Inflammatory macrophage treated with lipopolysaccharide for 4 hours (primary cell): ENCODE measurements around the gene TCP11L1.
"Not testable (repeated sequence)": the region's sequence is repeated elsewhere in the genome, so short reads cannot be mapped to it uniquely, and the experiment has no call there.

Experiments
- DNase-seq: peaks from one replicate; pipeline ENCODE4 v3.0.0-alpha.2; 2020

Gene TCP11L1, protein sequence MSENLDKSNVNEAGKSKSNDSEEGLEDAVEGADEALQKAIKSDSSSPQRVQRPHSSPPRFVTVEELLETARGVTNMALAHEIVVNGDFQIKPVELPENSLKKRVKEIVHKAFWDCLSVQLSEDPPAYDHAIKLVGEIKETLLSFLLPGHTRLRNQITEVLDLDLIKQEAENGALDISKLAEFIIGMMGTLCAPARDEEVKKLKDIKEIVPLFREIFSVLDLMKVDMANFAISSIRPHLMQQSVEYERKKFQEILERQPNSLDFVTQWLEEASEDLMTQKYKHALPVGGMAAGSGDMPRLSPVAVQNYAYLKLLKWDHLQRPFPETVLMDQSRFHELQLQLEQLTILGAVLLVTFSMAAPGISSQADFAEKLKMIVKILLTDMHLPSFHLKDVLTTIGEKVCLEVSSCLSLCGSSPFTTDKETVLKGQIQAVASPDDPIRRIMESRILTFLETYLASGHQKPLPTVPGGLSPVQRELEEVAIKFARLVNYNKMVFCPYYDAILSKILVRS

DNA sequence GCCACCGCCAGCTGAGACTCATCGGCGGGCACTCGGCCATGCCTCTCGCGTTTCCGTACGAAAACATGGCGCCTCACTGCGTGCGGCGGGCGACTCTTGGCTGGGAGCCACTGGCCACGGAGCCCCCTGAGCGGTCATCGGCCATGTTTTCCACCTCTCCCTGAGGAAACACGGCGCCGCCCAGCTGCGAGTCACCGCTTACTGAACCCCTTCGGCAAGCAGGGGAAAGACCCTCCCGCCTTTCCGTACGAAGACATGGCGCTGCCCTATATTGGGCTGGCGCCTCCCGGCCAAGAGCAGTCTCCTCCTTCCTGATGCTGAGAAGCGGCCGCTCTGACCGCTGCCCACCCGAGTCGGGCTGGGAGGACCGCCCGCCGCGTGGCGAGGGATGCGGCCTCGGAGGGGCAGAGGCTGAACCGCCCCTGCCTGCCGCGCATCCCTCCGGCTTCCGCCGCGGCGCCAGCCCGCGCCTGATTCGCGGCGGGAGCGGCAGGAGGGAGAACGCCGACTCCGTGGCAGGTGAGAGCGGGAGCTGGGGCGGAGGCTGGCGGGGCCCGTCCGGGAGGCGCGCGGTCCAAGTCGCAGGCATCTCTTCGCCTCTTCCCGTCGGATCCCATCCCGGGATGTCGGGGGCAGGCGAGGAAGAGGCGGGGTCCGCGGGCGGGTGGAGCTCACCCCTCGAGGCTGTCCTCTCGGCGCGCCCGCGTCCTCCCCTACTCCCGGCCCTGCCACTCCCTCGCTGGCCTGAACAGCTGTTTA is at the start of gene TCP11L1:
Gene TCP11L1, plus strand, starts transcription at position 299 of the 759 bp plus-strand sequence. CDS start 4,202 bp downstream, outside the sequence.
- DNase-seq, result peak; percentile 75

DNA sequence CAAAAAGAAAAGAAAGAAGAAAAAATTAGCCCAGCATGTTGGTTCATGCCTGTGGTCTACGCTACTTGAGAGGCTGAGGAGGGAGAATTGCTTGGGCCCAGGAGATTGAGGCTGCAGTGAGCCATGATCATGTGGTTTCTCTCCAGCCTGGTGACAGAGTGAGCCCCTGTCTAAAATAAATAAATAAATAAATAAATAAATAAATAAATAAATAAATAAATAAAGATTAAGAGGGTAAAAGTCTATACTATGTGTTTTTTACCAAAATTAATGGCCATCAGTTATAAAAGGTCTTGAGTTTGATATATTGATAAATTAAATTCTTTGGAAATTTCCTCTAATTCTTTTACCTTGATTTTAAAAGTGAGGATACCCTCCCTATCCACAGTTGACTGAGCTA is 48.9 kb upstream of the TCP11L1 start:
- DNase-seq, result no peak

DNA sequence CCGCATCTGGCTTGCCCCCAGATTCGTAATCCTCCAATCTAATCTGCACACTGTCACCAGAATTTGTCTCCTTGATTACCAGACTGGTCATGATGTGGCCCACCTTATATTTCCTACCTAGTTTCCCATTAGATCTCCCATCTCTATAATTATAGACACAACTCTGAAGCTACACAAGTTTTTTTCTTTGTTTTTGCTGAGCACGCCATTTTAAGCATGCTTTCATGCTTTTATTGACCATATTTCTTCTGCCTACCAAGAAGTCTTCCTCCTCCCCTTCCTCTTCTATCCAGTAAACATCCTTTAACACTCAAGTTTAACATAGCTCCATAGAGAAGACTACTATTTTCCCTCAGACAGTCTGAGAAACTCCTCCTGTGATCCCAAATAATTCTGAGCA is 47.9 kb upstream of the TCP11L1 start:
- no peak for DNase-seq

DNA sequence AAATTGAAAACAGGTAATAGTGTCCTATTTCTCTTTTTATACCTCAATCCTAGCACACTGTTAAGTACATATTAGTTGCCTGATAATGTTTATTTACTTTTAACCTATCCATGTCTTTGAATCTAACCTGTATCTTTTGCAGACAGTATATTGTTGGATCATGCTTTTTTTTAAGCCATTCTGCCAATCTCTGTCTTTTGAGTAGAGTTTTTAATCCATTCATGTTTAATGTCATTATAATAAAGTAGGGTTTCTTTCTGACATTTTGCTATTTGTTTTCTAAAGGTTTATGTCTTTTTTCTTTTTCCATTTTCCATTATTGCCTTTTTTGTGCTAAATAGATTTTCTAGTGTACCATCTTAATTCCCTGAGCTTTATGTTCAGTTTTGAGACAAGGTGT is 47.5 kb upstream of the TCP11L1 start:
- DNase-seq, result no peak

DNA sequence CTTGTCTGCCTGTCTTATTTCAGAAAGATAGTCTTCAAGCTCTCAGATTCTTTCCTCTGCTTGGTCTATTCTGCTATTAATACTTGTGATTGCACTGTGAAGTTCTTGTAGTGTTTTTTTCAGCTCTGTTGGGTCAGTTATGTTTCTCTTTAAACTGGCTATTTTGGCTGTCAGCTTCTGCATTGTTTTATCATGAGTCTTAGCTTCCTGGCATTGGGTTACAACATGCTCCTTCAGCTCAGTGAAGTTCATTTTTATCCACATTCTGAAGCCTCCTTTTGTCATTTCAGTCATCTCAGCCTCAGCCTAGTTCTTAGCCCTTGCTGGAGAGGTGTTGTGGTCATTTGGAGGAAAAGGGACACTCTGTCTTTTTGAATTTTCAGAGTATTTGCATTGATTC is 39.2 kb upstream of the TCP11L1 start:
- no peak for DNase-seq

DNA sequence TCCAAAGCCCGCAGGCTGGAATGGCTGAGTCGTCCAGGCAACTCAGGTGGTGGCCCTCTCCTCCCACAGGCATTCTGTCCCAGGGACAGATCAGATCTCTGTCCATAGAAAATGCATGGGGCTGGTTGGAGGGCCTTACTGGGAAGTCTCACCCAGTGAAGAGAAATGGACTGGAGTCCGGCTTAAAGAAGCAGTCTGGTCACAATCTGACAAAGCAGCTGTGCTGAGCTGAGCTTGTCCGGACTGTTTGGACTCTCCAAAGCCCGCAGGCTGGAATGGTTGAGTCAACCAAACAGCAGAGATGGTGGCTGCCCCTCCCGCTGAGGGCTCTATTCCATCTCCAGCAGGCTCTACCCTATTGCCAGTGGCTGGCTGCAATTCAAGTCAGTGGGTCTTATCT is 38.1 kb upstream of the TCP11L1 start:
- DNase-seq, result no peak

DNA sequence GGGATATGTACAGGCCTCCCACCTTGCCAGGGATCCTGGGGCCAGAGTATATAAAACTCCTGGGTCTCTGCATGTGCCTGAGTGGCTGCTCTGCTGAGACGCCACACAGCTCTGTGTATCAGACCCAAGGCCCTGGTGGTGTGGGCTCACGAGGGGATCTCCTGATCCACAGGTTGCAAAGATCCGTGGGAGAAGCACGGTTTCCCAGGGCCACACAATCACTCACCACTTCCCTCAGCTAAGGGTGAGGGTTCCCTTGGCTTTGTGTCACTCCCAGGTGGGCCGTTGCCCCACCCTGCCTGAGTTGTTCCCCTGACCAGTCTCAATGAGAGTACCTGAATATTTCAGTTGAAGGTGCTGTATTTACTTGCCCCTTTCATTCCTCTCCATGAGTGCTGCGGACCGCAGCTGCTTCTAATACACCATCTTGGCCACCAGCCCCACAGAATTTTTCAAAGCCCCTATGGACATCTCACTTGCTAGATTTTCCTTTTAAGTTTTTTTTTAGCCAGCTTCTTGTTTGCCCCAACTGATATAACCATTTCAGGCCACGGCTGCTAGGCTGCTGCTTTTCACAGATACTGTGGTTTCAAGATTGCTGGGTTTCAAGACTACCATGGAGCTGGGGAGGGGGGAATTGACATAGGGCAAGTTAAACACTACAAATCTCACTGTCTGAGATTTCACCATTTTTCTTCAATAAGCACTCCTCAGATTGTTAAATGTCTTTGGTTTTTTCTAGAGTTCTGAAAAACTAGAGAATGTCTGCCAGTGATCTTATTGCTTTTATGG is 37.4 kb upstream of the TCP11L1 start:
- DNase-seq, result no peak

DNA sequence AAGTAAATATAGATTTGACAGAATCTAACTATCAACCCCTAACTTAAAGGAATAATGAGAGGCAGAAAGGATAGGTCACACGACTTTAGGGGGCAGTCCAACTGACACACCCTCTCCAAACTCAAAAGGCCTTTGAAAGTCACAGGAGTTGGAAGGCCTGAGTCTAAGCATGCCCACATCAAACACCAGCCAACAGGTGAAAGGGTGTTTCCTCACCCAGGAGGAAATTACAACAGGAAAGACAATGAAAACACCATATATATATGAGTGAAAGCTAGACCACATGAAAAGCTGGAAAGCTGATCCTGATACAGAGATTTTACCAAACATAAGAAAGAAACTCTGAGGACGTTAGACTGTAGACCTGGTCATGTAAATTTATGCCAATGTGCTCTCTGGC is 34.2 kb upstream of the TCP11L1 start:
- DNase-seq, result no peak

DNA sequence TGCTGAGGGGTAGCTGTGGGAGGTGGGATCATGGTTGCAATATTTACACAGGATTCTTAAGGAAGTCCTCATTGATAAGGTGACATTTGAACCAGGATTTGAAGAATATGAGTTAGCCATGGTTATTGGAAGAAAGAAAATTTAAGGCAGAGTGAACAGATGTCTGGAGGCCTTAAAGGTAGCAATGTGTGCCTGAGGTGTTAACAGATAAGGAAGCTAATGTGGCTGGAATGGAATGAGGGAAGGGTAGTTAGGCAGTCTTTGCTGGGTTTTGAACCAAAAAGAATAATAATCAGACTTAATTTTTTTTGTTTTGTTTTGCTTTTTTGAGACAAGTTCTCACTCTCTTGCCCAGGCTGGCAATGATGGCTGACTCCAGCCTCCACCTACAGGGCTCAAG is 33.4 kb upstream of the TCP11L1 start:
- no peak for DNase-seq

DNA sequence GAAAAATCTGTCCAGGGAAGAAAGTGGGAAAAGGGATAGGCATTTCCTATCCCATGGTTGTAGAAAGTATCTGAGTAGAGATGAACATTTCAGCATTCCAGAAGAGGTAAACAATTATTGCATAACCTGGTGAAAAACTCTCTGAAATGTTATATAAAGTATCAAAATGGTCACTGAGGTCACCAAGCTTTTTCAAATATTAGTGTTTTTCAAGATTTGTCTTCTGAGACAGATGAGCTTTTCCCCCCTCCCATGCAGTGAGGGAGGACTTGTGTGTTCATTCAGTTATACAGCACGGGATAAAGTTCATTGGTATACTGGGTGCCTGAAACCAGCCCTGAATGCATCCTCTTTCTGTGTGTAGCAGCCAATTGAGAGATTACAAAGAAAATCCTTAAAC is 25.6 kb upstream of the TCP11L1 start:
- no peak for DNase-seq

DNA sequence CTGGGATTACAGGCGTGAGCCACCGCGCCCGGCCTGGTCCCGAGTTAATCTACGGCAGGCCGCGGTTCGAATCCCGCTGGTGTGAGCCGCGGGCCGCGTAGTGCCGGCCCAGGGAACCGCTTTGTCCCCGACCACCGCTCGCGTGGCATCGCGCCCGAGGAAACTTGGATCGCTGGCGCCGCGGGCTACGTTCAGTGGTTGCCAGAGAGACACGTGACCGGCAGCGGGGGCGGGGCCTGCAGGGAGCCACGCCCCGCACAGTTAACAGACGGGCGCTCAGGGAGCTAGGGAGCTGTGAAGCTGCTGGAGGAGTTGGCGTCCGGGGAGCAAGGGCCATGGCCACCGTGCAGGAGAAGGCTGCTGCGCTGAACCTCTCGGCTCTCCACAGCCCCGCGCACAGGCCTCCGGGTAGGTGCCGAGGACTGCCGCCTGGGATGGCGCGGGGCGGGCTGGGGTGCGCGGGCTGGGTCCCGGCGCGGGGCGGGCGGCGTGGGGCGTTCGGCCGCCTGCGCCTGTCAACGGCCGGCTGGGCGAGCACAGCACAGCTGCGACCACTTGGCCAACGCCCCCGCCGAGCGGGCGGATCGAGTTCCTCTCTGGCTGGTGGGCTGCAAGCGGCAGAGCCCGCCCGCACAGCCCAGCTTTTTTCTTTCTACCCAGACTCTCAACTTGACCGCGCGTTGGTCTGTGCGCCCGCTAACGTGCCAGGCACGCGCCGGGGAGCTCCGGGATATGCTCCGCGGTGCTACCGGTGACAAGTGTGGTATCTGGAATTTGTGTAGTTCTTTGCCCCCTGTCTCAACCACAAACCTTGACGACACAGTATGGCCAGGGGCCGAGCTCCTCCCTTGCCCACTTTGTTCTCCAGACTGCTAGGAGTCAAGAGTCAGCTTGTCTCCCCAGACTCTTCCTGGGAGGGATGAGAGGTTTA is 23.5 kb upstream of the TCP11L1 start, which contains the start of gene DEPDC7:
Gene DEPDC7, plus strand, starts transcription at position 258 of the 931 bp plus-strand sequence. Its CDS starts 78 bp downstream, at position 336.
- DNase-seq, result peak; percentile 82

DNA sequence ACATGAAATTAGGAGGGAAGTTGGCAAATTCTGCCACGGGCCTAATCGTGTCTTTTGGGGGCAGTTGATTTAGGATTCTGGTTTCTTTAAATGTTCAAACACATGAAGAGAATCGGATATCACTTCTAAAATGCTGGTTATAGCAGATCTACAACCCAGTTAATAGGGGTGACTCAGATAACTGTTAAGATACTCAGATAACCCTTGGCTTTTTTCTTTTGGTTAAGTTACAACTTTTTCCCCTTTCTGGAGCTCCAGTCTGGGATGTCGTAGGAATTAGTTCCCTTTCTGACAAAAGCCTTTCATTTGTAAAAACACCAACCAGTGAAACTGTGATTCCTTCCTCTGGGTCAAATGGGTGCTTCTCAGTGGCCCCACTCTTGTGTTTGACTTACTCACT is 22.7 kb upstream of the TCP11L1 start:
- DNase-seq, result peak; percentile 37

DNA sequence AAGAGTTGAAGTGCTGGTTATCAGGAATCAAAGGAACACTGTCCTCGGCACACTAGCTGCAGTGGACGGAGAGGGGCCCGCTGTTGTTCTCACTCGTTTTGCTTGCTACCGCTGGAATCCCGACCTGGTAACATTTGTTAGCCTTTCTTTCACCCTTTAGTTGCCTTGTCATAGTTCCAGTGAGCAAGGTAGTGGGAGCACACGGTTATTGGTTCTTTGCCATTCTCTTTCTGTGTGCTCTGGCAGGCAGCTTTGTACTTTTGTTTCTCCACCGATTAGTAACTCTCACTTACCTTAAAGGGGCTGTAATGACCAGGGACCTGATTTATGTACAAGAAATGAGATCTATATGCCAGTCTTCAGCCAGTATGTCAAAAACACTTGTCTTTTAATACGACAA is 21.9 kb upstream of the TCP11L1 start:
- no peak for DNase-seq

DNA sequence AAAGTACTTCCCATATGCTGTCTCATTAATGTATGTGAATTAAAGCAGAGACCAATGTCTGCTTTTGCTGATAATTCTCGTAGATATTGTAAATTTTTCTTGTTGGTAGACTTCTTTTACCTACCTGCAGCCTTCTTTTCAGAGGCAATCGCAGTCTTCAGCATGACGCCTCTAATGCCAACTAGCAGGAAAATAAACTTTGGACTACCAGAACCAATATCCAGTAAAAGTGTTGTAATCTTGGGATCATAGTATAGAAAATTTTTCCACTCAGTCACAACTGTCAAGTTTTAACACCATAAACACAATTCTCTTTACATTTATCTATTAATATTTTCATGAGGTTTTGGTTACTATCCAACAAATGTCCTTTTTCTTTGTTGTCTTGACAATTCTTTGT is 21.4 kb upstream of the TCP11L1 start:
- no peak for DNase-seq

DNA sequence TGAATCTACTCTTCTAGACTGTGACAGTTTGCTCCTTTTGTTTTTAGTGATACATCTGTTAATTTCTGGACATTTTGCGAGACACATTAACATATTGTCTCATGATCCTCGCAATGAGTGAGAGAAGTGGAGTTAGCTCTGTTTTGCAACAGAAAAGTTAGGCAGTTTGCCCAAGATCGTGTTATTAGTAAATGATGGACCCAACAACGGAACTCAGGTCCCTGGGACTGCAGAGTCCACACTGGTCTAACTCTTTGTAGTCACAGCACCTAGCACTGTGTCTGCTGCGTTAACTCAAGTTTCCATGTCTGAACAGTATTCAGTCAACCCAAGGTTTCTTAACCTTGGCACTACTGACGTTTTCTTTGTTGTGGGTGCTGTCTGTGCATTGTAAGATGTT is 20.5 kb upstream of the TCP11L1 start:
- DNase-seq, result no peak

DNA sequence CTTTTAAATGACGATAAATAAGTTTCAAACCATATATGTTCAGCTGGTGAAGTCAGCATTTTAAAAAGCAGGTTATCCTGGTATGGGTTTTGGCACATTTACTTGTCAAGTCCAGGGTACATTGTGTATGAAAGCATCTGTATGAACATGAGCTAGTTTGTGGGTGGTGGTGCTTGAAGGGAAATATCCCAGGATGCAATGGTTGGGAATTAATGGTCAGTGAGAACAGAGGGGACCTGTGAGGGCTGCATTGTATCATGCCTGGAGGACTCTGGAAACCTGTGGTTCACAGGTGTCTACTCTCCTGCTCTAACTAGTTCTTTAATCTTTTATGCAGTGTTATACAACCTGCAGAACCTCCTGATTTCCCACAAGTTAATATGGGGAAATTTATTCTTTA is 17.9 kb upstream of the TCP11L1 start:
- DNase-seq, result no peak

DNA sequence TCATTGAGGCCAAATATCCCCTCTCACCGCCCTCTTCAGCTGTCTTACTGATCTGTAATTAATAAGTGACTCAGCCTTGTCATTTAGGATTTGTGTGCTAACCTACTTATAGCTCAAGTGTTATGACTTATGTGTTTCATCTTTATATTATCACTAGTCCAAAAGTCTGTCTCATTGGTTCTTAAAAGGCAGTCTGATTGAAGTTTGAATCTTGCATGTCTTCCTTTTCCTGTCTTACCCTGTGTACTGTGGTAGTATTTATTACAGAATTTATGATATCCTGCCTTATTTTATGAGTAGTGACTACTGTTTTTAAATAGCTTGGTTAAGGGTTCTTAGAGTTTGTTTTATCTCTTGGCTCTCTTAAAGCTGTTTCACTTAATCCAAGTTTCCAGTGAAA is 17.4 kb upstream of the TCP11L1 start:
- DNase-seq, result no peak

DNA sequence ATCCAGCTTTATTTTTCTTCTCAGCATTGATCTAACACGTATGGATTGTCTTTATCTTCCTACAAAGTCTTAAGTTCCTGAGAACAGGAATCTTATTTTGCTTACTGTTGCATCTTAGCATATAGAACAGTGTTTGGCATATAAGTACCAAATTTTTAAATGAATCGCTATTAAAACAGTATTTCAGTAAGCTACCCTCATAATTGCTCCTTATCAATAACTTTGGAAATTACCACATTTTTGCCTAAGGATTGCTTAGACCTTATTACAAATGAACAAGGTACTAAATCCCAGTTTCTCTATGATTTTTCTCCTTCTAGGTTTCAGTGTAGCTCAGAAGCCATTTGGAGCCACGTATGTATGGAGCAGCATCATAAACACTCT is 14.0 kb upstream of the TCP11L1 start:
- DNase-seq, result no peak

DNA sequence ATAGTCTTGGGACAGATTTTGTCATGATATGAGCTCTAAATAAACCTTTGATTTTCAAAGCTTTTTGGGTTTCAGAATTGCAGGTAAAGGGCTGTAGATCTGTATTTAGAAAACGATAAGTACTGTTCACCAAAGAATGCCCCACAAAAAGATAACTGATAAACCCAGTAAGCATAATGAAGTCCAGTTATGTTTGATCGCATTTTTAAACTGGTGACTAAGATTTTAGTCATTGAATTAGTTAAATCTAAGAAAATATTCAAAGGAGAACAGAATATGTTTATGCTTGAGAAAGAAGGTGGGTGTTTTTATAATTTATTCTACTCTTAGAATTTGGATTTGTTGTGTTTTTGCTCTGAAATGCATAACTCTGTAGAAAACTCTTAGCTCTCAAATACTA is 12.1 kb upstream of the TCP11L1 start:
- DNase-seq, result no peak

DNA sequence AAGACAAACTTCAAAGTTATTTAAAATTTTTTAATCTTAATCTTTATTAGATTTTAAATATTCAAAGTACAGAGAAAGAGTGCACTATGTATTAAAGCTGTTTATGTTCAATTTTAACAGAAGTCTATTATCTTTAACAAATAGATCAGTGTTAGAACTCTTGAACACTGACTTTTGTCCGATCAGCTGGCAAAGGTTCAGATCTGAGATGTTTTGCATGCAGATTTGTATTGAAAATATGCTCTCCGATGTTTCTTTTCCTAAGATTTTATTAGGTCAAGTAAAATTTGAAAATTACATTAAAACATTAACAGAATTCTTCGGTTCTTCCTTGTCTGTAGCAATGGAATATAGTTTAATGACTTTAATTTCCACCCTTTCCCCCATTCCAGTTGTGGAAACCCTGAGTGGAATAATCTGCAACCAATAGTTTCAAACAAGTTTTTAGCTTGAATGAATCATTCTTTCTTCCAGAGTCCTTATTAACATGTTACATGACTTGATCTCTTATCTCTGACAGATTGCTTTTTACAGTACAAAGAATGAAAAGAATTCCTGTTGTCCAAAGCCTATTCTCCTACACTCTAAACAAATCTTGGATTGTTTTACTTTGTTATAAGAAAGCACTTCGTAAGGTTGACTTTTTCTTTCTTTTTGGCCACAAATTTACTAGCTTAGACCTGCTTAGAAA is 11.4 kb upstream of the TCP11L1 start:
- no peak for DNase-seq

DNA sequence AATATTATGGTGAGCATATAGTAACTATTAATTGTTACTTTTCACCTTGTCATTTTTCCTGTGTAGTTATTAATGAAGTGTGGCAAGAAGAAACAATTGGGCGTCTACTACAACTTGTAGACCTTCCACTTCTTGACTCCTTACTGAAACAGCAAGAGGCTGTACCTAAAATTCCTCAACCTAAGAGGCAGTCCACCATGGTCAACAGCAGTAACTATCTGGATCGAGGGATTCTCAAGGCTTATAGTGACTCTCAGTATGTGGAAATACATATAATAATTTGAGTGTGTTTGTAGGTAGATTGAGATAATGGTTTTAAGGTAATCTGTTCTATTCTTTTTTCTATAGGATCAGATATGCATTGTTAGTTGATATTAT is 10.8 kb upstream of the TCP11L1 start:
- no peak for DNase-seq

DNA sequence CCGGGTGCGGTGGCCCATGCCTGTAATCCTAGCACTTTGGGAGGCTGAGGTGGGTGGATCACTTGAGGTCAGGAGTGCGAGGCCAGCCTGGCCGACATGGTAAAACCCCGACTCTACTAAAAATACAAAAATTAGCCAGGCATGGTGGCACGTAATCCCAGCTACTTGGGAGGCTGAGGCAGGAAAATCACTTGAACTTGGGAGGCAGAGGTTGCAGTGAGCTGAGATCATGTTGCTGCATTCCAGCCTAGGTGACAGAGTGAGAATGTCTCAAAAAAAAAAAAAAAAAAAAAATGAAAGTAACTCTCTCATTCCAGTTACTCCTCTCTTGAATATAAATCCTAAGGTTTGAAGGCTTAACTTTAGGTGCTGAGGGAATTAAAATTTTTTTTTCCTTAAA is 10.2 kb upstream of the TCP11L1 start:
- DNase-seq, result not testable (repeated sequence)
